ENCODE data around the gene DNMT1.

- TF ChIP-seq EZH2 (IDR thresholded peaks at IDR 0.05) (no peak), POLR2AphosphoS5 (IDR thresholded peaks at IDR 0.05; ENCODE audit: borderline replicate concordance, low read depth, low read length) (no peak), FOXP2 (optimal IDR thresholded peaks at IDR 0.05; ENCODE audit: control extremely low read depth, extremely low read length, insufficient read depth) (no peak)
Measured at GRCh38 chr19:10126213-10126639, 68.5 kb downstream of the DNMT1 start.
